ENCODE results near the gene C12orf43. TPM values are rescaled to one million over a fixed set of nuclear protein-coding genes. Genes with fewer than 3 reads are reported as not detected.

Gene C12orf43
- total RNA-seq, 1 experiment from 2014 or later: 25.7 TPM

GRCh38 chr12:120983759-120984158 lies 32.5 kb downstream of the C12orf43 start:
- Mint-ChIP-seq H3K9me3 (peaks cover 0 to 7% of the 10 kb centered on the region in 2 experiments; a peak in 2 of 5 replicates), H3K4me3 (no peak overlapping the region), H3K27me3 (ENCODE audit: low read depth) (no peaks in the 10 kb centered on the region; the same call in 1 of the 2 replicates), H3K4me1 (peaks cover 7 to 27% of the 10 kb centered on the region in 2 experiments), H3K36me3 (ENCODE audit: insufficient read depth in 1 of 3, low read depth in 3 of 3) (no peaks in the 10 kb centered on the region), H3K27ac (peak overlapping the region in 1 of 3 experiments; percentile 22; a peak in 1 of 7 replicates)
- no peak overlapping the region for H4K8ac ChIP-seq (replicated peaks; ENCODE audit: insufficient read length, low read depth, low read length)
- H2BK5ac ChIP-seq (ENCODE audit: insufficient read length, low read length): no peak overlapping the region
- no peaks in the 10 kb centered on the region for H3K23me2 ChIP-seq (ENCODE audit: insufficient read length, low read depth, low read length, poor library complexity, severe bottlenecking)
- H3T11ph ChIP-seq (ENCODE audit: low read length): no peak overlapping the region
- H2AK5ac ChIP-seq (ENCODE audit: insufficient read length, low read length): no peak overlapping the region
- H3K56ac ChIP-seq (ENCODE audit: insufficient read length, low read depth, low read length): no peak overlapping the region
- WGBS (ENCODE audit: extremely low coverage, insufficient read length, low lambda C conversion rate): no CpG with 5 or more reads among the region's 4 CpGs
- H3K4ac ChIP-seq (ENCODE audit: low read depth, low read length): no peak overlapping the region
- H4K20me1 ChIP-seq (ENCODE audit: control insufficient read depth, insufficient read depth, insufficient read length): no peaks in the 10 kb centered on the region
- H4K5ac ChIP-seq (ENCODE audit: insufficient read length, low read depth, low read length): no peak overlapping the region
- DNase-seq: no peak
- no peak overlapping the region for H3K18ac ChIP-seq (ENCODE audit: insufficient read length, low read depth, low read length)
- no peaks in the 10 kb centered on the region for H3K79me1 ChIP-seq (ENCODE audit: insufficient read depth, low read depth, low read length, poor library complexity, severe bottlenecking)
- H2BK12ac ChIP-seq (ENCODE audit: insufficient read length, low read depth, low read length): no peak overlapping the region
- no peak overlapping the region for H4K91ac ChIP-seq (ENCODE audit: insufficient read length, low read depth, low read length)
- no peak overlapping the region for H2BK15ac ChIP-seq (ENCODE audit: low read depth, low read length)
- H3K4me1 ChIP-seq (ENCODE audit: insufficient read depth, low read length): no peaks in the 10 kb centered on the region
- H3K79me2 ChIP-seq (ENCODE audit: insufficient read depth, low read length): no peaks in the 10 kb centered on the region
- H2AFZ ChIP-seq (ENCODE audit: low read length): no peak overlapping the region
- H2BK120ac ChIP-seq (ENCODE audit: low read depth, low read length, poor library complexity, severe bottlenecking): no peak overlapping the region
- H3K9ac ChIP-seq (ENCODE audit: extremely low read depth, insufficient read length, low read length): no peak overlapping the region
- H3K27me3 ChIP-seq (ENCODE audit: insufficient read depth, low read length): no peaks in the 10 kb centered on the region
- no peak for TF ChIP-seq CTCF (conservative IDR thresholded peaks at IDR 0.05)
- H3K23ac ChIP-seq (ENCODE audit: insufficient read length, low read depth, low read length): no peak overlapping the region
- H2BK20ac ChIP-seq (ENCODE audit: low read depth, low read length, poor library complexity, severe bottlenecking): no peak overlapping the region
- no peak overlapping the region for H3K27ac ChIP-seq (ENCODE audit: insufficient read length, low read depth, low read length)
- H3K9me3 ChIP-seq (ENCODE audit: control insufficient read depth, low read depth, low read length): no peaks in the 10 kb centered on the region
- no peak overlapping the region for H3K14ac ChIP-seq (ENCODE audit: insufficient read depth, low read length)
- no peak overlapping the region for H3K4me2 ChIP-seq (ENCODE audit: insufficient read depth, insufficient read length, low read length)
